ENCODE measurements around the gene CACNA1D.

Gene CACNA1D

GRCh38 chr3:53509494-53509893, 15.1 kb downstream of the CACNA1D start:
- Histone ChIP-seq H3K36me3 (ENCODE audit: control insufficient read depth, insufficient read depth, low read length) (no peaks in the 10 kb centered on the region), H3K9ac (ENCODE audit: low read length) (no peak overlapping the region), H3K27ac (ENCODE audit: low read depth, low read length) (no peak overlapping the region), H3K27me3 (ENCODE audit: control insufficient read depth, insufficient read depth, low read length) (no peaks in the 10 kb centered on the region), H3K4me1 (ENCODE audit: control insufficient read depth, insufficient read depth, low read length) (no peaks in the 10 kb centered on the region; the same call in 1 of the 2 replicates), H3K4me3 (ENCODE audit: low read depth, low read length) (no peak overlapping the region), H3K9me3 (ENCODE audit: control insufficient read depth, insufficient read depth, low read depth, low read length) (no peaks in the 10 kb centered on the region)

DNA sequence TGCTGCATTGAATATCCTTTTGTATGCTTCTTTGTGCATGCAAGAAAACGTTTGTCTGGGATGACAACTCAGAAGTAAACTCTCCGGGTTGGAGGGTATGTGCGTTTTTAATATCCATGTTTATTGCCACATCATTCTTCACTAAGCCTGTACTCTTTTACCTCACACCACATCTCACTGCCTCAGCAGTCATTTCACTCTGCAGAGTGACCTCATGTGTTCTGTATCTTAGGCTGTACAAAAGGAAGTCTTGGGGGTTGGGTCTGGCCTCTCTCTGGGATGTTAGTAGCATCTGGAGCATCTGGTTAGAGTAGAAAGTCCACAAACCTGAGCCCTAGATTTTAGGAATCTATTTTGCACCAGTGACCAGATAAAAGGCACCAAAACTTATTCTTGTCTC, 16.1 kb downstream of the CACNA1D start:
- no peaks in the 10 kb centered on the region for H3K36me3 ChIP-seq (ENCODE audit: control insufficient read depth, insufficient read depth, low read length)
- H3K27me3 ChIP-seq (ENCODE audit: control insufficient read depth, insufficient read depth, low read length): no peaks in the 10 kb centered on the region
- no peak overlapping the region for H3K4me3 ChIP-seq (ENCODE audit: low read depth, low read length)
- no peak overlapping the region for H3K27ac ChIP-seq (ENCODE audit: low read depth, low read length)
- H3K4me1 ChIP-seq (ENCODE audit: control insufficient read depth, insufficient read depth, low read length): no peaks in the 10 kb centered on the region; the same call in 1 of the 2 replicates
- H3K9ac ChIP-seq (ENCODE audit: low read length): no peak overlapping the region
- H3K9me3 ChIP-seq (ENCODE audit: control insufficient read depth, insufficient read depth, low read depth, low read length): no peaks in the 10 kb centered on the region

- Histone ChIP-seq H3K27me3 (ENCODE audit: control insufficient read depth, insufficient read depth, low read length) (no peaks in the 10 kb centered on the region), H3K9ac (ENCODE audit: low read length) (no peak overlapping the region), H3K4me1 (ENCODE audit: control insufficient read depth, insufficient read depth, low read length) (no peaks in the 10 kb centered on the region; the same call in 1 of the 2 replicates), H3K9me3 (ENCODE audit: control insufficient read depth, insufficient read depth, low read depth, low read length) (no peaks in the 10 kb centered on the region), H3K4me3 (ENCODE audit: low read depth, low read length) (no peak overlapping the region), H3K27ac (ENCODE audit: low read depth, low read length) (no peak overlapping the region), H3K36me3 (ENCODE audit: control insufficient read depth, insufficient read depth, low read length) (no peaks in the 10 kb centered on the region)
Observed at GRCh38 chr3:53511246-53511645, 16.8 kb downstream of the CACNA1D start.

DNA sequence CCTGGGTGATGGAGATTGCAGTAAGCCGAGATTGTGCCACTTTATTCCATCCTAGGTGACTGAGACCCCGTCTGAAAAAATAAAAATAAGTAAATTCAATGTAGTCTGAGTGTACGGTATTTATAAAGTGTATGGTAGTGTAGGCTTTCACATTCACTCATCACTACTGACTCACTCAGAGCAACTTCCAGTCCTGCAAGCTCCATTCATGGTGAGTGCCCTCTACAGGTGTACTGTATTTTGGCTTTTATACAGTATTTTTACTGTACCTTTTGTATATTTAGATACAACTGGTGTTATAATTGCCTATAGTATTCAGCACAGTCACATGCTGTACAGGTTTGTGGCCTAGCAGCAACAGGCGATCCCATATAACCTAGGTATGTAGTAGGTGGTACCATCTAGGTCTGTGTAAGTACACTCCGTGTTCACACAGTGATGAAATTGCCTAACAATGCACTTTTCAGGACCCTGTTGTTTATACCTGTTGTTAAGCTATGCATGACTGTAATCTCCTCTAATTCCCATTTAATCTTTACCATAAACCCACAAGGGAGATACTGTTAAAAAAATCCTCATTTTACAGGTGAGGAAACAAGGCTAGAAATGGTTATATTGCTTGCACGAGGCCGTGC, 19.3 kb downstream of the CACNA1D start:
- Histone ChIP-seq H3K27ac (ENCODE audit: low read depth, low read length) (no peak overlapping the region), H3K36me3 (ENCODE audit: control insufficient read depth, insufficient read depth, low read length) (no peaks in the 10 kb centered on the region), H3K4me3 (ENCODE audit: low read depth, low read length) (no peak overlapping the region), H3K9me3 (ENCODE audit: control insufficient read depth, insufficient read depth, low read depth, low read length) (no peaks in the 10 kb centered on the region), H3K4me1 (ENCODE audit: control insufficient read depth, insufficient read depth, low read length) (no peaks in the 10 kb centered on the region; the same call in 1 of the 2 replicates), H3K9ac (ENCODE audit: low read length) (no peak overlapping the region), H3K27me3 (ENCODE audit: control insufficient read depth, insufficient read depth, low read length) (no peaks in the 10 kb centered on the region)

GRCh38 chr3:53516339-53516738, 21.9 kb downstream of the CACNA1D start:
- H3K9me3 ChIP-seq (ENCODE audit: control insufficient read depth, insufficient read depth, low read depth, low read length): no peaks in the 10 kb centered on the region
- no peaks in the 10 kb centered on the region; the same call in 1 of the 2 replicates for H3K4me1 ChIP-seq (ENCODE audit: control insufficient read depth, insufficient read depth, low read length)
- no peak overlapping the region for H3K4me3 ChIP-seq (ENCODE audit: low read depth, low read length)
- H3K27me3 ChIP-seq (ENCODE audit: control insufficient read depth, insufficient read depth, low read length): no peaks in the 10 kb centered on the region
- H3K36me3 ChIP-seq (ENCODE audit: control insufficient read depth, insufficient read depth, low read length): no peaks in the 10 kb centered on the region
- H3K27ac ChIP-seq (ENCODE audit: low read depth, low read length): no peak overlapping the region
- H3K9ac ChIP-seq (ENCODE audit: low read length): no peak overlapping the region

DNA sequence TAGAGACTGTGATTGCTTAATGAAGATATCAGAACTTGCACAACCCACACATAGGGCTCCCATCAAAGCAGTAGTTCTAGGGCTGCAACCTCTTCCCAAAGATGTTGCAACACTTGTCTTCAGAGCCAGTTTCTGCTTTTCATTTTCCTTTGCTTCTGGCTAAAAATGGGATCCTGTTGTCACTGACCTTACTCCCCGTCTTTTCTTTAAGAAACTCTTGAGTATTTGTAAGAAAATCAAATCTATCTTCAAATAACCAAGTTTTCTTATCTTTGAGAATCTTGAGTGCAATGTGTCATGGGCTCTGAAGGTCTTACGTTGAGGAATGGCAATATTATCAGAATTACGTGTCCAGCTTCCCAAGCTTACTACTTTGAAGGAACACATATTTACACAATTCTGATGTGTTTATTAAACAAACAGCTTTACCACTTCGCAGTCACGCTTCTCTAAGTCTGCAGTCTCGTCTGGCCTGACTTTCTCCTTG, 24.1 kb downstream of the CACNA1D start:
- Histone ChIP-seq H3K27me3 (ENCODE audit: control insufficient read depth, insufficient read depth, low read length) (no peaks in the 10 kb centered on the region), H3K27ac (ENCODE audit: low read depth, low read length) (no peak overlapping the region), H3K9ac (ENCODE audit: low read length) (no peak overlapping the region), H3K36me3 (ENCODE audit: control insufficient read depth, insufficient read depth, low read length) (no peaks in the 10 kb centered on the region), H3K4me1 (ENCODE audit: control insufficient read depth, insufficient read depth, low read length) (no peaks in the 10 kb centered on the region), H3K9me3 (ENCODE audit: control insufficient read depth, insufficient read depth, low read depth, low read length) (no peaks in the 10 kb centered on the region), H3K4me3 (ENCODE audit: low read depth, low read length) (no peak overlapping the region)

GRCh38 chr3:53519065-53519709, 24.8 kb downstream of the CACNA1D start:
- H3K4me1 ChIP-seq (ENCODE audit: control insufficient read depth, insufficient read depth, low read length): no peaks in the 10 kb centered on the region

DNA sequence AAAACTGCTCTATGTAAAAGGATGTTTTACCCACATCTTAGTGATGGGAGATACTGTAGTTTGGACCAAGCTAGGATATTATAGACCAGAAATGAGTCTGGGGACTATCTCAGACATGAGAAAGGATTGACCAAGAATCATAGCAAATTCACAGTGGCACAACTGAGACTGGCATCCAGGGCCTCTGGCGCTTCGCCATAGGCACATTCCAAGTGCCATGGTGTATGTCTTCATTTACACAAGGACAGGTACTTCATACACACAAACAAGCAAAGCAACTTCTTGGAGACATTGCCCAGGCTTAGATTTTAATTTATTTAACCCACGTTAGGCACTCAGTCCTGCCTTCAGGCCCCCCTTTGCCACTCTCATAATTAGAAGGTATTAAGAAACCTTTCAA, 28.9 kb downstream of the CACNA1D start:
- Histone ChIP-seq H3K9me3 (ENCODE audit: control insufficient read depth, insufficient read depth, low read depth, low read length) (no peaks in the 10 kb centered on the region), H3K27ac (ENCODE audit: low read depth, low read length) (no peak overlapping the region), H3K36me3 (ENCODE audit: control insufficient read depth, insufficient read depth, low read length) (no peaks in the 10 kb centered on the region), H3K9ac (ENCODE audit: low read length) (no peak overlapping the region), H3K4me3 (ENCODE audit: low read depth, low read length) (no peak overlapping the region), H3K27me3 (ENCODE audit: control insufficient read depth, insufficient read depth, low read length) (no peaks in the 10 kb centered on the region), H3K4me1 (ENCODE audit: control insufficient read depth, insufficient read depth, low read length) (no peaks in the 10 kb centered on the region)

More at GRCh38 chr3:53519065-53519709, 24.8 kb downstream of the CACNA1D start:
- Histone ChIP-seq H3K4me3 (ENCODE audit: low read depth, low read length) (no peak overlapping the region), H3K27me3 (ENCODE audit: control insufficient read depth, insufficient read depth, low read length) (no peaks in the 10 kb centered on the region), H3K27ac (ENCODE audit: low read depth, low read length) (no peak overlapping the region), H3K36me3 (ENCODE audit: control insufficient read depth, insufficient read depth, low read length) (no peaks in the 10 kb centered on the region), H3K9ac (ENCODE audit: low read length) (no peak overlapping the region), H3K9me3 (ENCODE audit: control insufficient read depth, insufficient read depth, low read depth, low read length) (no peaks in the 10 kb centered on the region)

DNA sequence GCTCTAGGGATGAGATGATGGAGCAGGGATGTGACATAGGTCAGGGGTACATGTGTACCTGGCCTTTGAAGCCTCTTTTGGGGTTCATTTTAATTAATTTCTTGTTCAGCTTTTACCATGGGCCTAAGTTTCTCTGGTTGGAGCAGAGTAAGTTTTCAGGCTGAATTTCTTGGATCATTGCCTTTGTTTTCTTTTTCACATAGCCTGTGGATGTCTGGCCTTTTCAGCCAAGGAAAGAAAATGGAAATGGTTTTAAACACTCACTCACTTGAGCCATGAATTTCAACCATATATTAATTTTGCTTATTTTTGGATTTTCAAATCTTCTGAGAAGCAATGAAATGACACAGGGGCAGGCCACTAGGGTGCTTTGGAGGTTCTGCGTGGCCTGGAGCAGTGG, 30.2 kb downstream of the CACNA1D start:
- H3K36me3 ChIP-seq (ENCODE audit: control insufficient read depth, insufficient read depth, low read length): no peaks in the 10 kb centered on the region
- no peaks in the 10 kb centered on the region for H3K4me1 ChIP-seq (ENCODE audit: control insufficient read depth, insufficient read depth, low read length)
- no peaks in the 10 kb centered on the region for H3K9me3 ChIP-seq (ENCODE audit: control insufficient read depth, insufficient read depth, low read depth, low read length)
- no peak overlapping the region for H3K9ac ChIP-seq (ENCODE audit: low read length)
- no peak overlapping the region for H3K4me3 ChIP-seq (ENCODE audit: low read depth, low read length)
- no peaks in the 10 kb centered on the region for H3K27me3 ChIP-seq (ENCODE audit: control insufficient read depth, insufficient read depth, low read length)
- H3K27ac ChIP-seq (ENCODE audit: low read depth, low read length): no peak overlapping the region

DNA sequence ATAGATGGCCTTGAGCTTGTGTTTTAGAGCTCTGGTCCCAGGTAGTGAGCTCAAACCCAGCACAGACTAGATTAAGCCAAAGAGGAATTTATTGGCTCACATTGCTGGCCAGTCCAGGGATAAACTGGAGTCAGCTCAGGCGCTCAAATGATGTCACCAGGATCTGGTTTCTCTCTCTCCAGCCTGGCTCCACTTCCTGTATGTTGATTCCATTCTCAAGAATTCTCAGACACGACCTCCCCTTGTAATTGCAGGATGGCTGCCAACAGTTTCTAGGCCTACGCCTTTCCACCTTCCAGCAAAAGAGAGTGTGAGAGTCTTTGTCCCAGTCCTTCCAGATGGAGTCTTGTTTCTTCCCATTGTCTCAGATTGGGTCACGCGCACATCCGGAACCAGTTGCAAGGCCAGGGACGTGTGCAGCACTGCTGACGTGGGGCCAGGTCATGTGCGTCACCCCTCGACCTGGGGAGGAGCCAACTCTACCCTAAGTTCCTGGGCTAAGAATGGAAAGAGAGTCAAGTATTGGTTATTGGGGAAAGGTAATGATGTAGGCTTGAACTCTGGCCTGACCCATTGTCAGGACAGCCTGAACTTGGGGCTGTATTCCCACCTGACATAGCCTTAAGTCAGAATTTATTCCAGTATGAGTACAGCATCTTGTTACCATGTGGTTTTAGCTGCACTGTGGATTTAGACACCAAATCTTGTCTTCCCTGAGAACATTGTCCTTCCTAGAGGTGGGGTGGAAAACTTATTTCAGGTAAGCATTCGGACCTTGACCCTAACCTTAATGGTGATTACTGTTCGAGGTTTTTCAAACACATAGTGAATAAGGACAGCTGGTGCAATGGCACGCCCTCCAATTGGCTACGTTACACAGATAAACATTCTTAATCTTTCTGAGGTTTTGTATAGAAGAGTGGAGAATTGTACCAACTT, 31.6 kb downstream of the CACNA1D start:
- H3K9me3 ChIP-seq (ENCODE audit: control insufficient read depth, insufficient read depth, low read depth, low read length): no peaks in the 10 kb centered on the region
- H3K36me3 ChIP-seq (ENCODE audit: control insufficient read depth, insufficient read depth, low read length): no peaks in the 10 kb centered on the region
- H3K27ac ChIP-seq (ENCODE audit: low read depth, low read length): no peak overlapping the region
- H3K4me1 ChIP-seq (ENCODE audit: control insufficient read depth, insufficient read depth, low read length): no peaks in the 10 kb centered on the region
- no peak overlapping the region for H3K9ac ChIP-seq (ENCODE audit: low read length)
- no peak overlapping the region for H3K4me3 ChIP-seq (ENCODE audit: low read depth, low read length)
- H3K27me3 ChIP-seq (ENCODE audit: control insufficient read depth, insufficient read depth, low read length): no peaks in the 10 kb centered on the region

GRCh38 chr3:53526704-53527055, 32.3 kb downstream of the CACNA1D start:
- Histone ChIP-seq H3K9me3 (ENCODE audit: control insufficient read depth, insufficient read depth, low read depth, low read length) (no peaks in the 10 kb centered on the region), H3K27me3 (ENCODE audit: control insufficient read depth, insufficient read depth, low read length) (no peaks in the 10 kb centered on the region), H3K36me3 (ENCODE audit: control insufficient read depth, insufficient read depth, low read length) (no peaks in the 10 kb centered on the region), H3K27ac (ENCODE audit: low read depth, low read length) (no peak overlapping the region), H3K4me3 (ENCODE audit: low read depth, low read length) (no peak overlapping the region), H3K4me1 (ENCODE audit: control insufficient read depth, insufficient read depth, low read length) (peaks cover under 1% of the 10 kb centered on the region; the same call in 1 of the 2 replicates), H3K9ac (ENCODE audit: low read length) (no peak overlapping the region)
